CD4-positive, alpha-beta T cell treated with Interferon gamma for 1 hour (primary cell): ENCODE results near the gene CDT1.

Experiments used
- DNase-seq: peaks from one replicate; pipeline ENCODE4 v3.0.0-alpha.2; 2020

The CDT1 gene

GRCh38 chr16:88806491-88807111 lies 3.0 kb downstream of the CDT1 start:
- DNase-seq: no peak

GRCh38 chr16:88807142-88807625 lies 3.6 kb downstream of the CDT1 start:
- DNase-seq: no peak

- DNase-seq: no peak
These were observed 4.3 kb downstream of the CDT1 start for GRCh38 chr16:88807626-88808453.

GRCh38 chr16:88809068-88809675 lies 5.6 kb downstream of the CDT1 start:
- no peak for DNase-seq

- DNase-seq: no peak
These were observed 6.1 kb downstream of the CDT1 start for GRCh38 chr16:88809676-88810165.

- peak; percentile 29 for DNase-seq
These were observed 6.8 kb downstream of the CDT1 start for GRCh38 chr16:88810166-88810911.

- peak; percentile 63 for DNase-seq
These were observed 7.6 kb downstream of the CDT1 start for GRCh38 chr16:88810912-88811768.

- DNase-seq: peak; percentile 94
These were observed 8.4 kb downstream of the CDT1 start, which contains the start of gene APRT for GRCh38 chr16:88811769-88812512. Gene APRT (minus strand): TSS chr16:88811928. CDS start chr16:88811899, 29 bp downstream.

- peak; percentile 16 for DNase-seq
These were observed 9.1 kb downstream of the CDT1 start for GRCh38 chr16:88812513-88813268.

- no peak for DNase-seq
These were observed 9.9 kb downstream of the CDT1 start for GRCh38 chr16:88813269-88814143.

- no peak for DNase-seq
These were observed 10.5 kb downstream of the CDT1 start for GRCh38 chr16:88814144-88814502.

GRCh38 chr16:88815227-88815626 lies 11.6 kb downstream of the CDT1 start:
- DNase-seq: no peak

GRCh38 chr16:88815901-88816589 lies 12.5 kb downstream of the CDT1 start:
- DNase-seq: peak; percentile 41

- no peak for DNase-seq
These were observed 13.3 kb downstream of the CDT1 start for GRCh38 chr16:88816736-88817535.

- DNase-seq: no peak
These were observed 14.4 kb downstream of the CDT1 start for GRCh38 chr16:88817785-88818574.

GRCh38 chr16:88818575-88818874 lies 14.9 kb downstream of the CDT1 start:
- DNase-seq: no peak

- no peak for DNase-seq
These were observed 15.5 kb downstream of the CDT1 start for GRCh38 chr16:88819126-88819525.
